ENCODE data around the gene TPCN1.

The TPCN1 gene

DNA sequence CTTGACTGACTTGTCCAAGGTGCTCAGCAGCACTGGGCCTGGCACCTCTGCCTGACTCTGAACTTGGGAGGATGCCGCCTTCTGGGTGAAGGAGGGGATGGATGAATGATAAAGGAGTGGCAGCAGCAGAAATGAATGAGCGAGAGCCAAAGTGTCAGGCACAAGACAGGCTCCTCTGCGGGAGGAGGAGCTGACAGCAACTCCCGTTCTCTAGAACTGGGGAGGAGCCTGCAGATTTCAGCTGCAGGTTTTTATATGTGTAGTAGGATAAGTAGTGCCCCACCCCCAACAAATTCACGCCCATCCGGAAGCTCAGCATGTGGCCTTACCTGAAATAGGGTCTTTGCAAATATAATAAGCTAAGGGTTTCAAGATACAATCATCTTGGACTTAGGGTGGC is 80.5 kb downstream of the TPCN1 start:
- in situ Hi-C loops (cut with HindIII; ENCODE audit: low sequenced_read_pairs): no loop called here

DNA sequence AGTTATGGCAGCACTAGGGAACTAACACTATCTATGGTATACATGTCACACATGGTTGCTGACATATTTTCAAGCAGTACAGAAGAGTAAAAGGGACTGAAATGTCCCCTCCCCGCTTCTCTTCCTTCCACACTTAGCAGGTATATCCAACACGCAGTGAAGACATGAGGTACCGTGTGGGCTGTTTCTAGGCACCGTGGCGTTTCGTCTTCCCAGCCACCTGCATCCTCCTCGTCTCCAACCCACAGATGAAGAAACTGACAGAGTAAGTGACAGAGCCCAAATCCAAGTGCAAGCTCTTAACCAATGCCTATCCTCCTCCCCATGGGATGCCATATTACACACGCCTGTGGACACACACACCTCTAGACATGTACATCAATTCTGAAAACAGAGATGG is 81.2 kb downstream of the TPCN1 start:
- in situ Hi-C loops (cut with HindIII; ENCODE audit: low sequenced_read_pairs): no loop called here

DNA sequence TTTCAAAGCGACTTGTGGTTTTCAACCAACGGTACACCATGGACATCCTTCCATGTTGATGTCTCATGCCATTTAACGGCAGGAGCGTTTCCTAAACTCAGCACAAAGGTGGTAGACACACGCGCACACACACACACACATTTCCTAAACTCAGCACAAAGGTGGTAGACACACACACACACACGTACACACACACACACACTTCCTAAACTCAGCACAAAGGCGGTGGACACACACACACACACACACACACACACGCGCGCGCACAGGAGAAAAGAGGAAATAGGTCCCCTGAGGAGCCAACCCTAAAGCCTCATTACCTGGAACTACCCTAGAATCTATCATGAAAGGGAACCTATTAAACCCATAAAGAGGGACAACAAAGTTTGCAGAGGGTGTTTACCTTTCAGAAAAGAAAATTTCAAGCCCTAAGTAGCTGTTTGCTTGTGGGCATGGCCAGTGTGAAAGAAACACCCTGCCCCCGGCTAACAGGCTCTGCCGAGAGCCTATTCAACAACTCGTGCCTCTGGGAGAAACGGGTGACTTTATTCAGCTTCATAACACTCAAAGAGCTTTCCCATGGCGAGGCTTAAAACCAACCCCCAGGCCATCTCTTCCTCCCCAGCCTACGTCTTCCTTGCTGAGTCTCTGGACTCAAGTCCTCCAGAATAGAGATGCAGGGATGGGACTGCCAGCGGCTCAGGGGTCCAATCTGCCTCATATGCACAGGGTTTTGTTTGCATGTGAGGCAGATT is 81.8 kb downstream of the TPCN1 start:
- in situ Hi-C loops (cut with HindIII; ENCODE audit: low sequenced_read_pairs): no loop called here

DNA sequence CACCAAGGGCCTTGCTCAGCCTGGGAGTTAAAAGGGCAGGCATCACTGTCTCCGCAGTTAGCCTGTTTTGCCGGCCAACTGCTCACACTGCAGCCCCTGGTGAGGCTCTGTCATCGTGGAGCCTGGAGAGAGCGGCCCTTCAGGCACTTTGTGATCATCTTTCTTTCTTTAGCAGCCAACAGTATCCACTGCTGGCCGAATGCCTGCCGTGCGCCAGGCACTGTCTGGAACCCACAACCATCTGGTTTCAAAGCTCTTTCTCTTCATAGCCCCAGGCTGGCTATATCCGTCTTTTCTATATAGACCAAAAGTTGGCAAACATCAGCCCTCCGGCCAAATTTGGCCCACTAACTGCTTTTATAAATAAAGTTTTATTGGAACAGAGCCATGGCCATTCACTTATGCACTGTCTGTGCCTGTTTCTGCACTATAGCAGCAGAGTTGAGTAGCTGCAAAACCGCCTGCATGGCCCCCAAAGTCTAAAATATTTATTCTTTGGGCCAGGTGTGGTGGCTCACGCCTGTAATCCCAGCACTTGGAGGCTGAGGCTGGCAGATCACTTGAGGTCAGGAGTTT is 84.1 kb downstream of the TPCN1 start:
- in situ Hi-C loops (cut with HindIII; ENCODE audit: low sequenced_read_pairs): no loop called here

DNA sequence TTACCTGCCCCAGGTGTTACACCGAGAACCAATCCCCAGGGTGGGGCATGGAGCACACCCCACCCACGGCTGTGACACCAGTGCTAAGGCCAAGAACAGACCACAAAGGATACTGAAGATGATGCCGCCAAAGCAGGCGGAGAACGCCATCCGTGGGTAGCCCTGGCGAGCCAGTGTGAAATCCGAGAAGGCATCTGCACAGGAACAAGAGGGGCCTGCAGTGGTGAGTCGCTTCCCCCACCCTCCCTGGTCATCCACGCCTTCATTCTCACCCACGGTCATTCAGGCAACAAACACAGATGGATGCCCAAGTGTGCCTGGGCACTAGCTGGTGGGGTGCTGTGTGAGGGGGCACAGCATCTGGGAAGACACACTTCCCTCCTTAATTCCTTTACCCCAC is 85.1 kb downstream of the TPCN1 start:
- in situ Hi-C loops (cut with HindIII; ENCODE audit: low sequenced_read_pairs): no loop called here

DNA sequence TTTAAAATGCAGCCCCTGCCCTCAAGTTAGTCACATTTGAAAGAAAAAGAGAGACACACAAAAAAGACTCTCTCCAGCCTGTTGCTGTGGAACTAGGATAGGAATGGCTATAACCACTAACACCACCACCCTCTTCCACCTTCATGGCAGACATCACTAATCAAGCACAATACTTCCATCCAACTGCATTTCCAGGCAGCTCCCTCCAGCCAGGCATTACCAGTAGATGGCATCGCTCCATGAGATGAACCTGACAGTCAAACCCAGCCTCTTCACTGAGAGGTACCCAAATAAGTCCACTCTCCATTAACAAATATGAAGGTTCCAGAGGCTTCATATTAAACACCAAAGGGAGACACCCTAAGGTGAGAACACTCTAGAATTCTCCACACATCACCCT is 89.2 kb downstream of the TPCN1 start:
- in situ Hi-C loops (cut with HindIII; ENCODE audit: low sequenced_read_pairs): no loop called here

DNA sequence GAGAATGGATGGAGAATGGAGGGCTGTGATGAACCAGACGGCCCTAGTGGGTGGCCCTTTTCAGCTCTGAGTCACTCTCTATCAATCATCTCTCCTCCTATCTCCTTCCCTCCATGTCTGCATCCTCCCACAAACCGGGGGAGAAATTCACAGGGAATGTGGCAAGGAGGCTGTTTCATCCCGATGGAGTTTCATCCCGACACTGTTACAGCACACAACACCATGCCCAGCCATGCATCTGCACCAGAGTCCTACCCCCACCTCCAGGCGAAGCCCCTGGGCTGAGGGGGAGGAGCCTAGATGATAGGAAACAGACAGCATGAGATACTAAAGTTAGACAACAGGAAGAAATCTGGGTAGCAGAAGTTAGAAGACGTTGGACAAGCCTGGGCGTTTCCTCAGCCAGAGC is 92.9 kb downstream of the TPCN1 start:
- in situ Hi-C loops (cut with HindIII; ENCODE audit: low sequenced_read_pairs): no loop called here

DNA sequence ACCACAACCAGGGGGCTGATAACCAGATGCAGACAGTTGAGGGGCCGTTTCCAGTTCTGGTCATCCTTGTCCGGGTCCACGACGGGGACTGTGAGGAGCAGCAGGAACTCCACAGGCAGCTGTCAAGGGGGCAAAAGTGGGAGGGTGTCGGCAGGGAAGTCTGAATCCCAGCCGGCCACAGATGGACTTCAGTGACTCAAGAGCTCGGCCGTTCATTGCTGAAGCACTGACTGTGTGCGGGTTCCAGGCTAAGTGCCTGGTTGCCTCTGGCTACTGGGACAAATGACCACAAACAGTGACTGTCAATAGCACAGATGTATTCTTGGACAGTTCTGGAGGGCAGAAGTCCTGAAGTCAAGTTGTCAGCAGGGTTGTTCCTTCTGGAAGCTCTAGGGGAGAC is 94.1 kb downstream of the TPCN1 start:
- in situ Hi-C loops (cut with HindIII; ENCODE audit: low sequenced_read_pairs): no loop called here

DNA sequence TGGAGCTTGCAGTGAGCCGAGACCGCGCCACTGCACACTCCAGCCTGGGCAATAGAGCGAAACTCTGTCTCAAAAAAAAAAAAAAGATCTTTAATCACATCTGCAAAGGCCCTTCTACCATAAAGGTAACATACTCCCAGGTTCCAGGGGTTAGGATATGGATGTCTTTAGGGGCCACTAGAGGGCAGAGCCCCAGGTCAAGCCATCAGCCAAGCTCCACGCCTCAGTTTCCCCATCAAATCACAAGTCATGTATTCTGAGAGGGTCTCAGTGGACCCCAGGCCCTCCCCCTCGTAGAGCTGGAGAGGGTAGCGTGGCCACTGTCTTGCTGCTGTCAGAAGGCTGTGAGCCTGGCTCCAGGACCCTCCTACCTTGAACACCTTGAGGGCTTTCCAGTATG is 94.9 kb downstream of the TPCN1 start:
- in situ Hi-C loops (cut with HindIII; ENCODE audit: low sequenced_read_pairs): no loop called here

DNA sequence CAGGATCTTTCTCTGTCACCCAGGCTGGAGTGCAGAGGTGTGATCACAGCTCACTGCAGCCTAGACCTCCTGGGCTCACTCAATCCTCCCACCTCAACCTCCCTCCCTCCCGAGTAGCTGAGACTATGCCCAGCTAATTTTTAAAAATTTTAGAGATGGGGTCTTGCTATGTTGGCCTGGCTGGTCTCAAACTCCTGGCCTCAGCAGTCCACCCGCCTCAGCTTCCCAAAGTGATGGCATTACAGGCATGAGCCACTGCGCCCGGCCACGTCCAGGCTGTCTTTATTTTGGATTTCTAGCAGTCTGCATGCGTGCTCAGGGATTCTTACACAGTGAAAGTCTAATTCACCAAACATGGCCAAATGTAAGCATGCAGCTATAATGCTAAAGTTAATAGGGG is 95.9 kb downstream of the TPCN1 start:
- in situ Hi-C loops (cut with HindIII; ENCODE audit: low sequenced_read_pairs): no loop called here

DNA sequence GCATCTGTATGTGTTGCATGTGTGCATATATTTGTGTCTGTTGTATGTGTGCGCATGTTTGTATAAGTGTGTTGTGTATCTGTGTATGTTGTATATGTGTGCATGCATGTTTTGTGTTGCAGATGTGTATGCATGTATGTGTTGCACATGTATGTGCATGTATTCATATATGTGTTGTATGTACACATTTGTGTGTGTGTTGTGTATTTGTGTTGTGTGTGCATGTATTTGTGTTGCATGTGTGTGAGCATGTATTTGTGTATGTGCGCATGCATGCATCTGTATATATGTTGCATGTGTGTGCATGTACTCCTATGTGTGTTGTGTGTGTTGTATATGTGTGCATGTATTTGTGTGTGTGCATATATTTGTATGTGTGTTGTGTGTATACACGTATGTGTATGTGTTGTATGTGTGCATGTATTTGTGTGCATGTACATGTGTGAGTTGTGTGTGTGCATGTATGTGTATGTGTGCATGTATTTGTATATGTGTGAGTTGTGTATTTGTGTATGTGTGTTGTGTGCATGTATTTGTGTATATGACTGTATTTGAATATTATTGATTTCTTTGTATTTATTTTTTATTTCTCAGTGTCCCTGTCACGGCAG is 96.9 kb downstream of the TPCN1 start:
- in situ Hi-C loops (cut with HindIII; ENCODE audit: low sequenced_read_pairs): no loop called here

DNA sequence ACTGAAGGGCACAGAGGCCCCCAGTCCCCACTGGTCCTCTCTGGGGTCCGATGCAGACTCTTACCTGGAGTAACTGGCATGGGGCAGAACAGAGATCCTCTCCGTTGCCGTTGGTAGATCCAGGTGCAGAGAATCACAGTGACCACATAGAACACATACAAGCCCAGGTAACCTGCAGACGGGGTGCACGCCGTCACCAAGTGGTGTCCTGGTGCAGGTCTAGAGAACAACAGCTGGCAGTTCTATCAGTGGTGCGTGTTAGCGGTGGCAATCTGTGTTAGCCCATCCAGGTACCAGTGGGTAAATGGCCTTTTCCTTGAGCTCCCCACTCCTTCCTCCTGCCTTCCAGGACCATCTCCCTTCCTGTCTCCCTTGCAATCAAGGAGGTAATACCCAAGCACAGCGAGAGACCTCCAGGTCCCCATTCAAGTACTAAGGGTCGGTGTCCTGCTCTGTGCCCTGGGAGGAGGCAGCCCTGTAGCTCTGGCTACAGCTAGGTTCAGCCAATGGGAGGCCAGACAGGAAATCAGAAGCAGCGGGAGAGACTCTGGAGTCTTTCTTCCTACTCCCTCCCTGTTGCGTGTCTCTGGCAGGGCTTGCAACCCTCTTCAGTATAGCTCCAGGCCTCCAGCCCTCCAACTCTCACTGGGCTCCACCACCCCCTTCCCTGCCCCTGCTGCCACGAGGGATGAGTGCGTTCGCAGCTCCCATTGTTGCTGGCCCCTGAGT is 97.8 kb downstream of the TPCN1 start:
- in situ Hi-C loops (cut with HindIII; ENCODE audit: low sequenced_read_pairs): no loop called here

DNA sequence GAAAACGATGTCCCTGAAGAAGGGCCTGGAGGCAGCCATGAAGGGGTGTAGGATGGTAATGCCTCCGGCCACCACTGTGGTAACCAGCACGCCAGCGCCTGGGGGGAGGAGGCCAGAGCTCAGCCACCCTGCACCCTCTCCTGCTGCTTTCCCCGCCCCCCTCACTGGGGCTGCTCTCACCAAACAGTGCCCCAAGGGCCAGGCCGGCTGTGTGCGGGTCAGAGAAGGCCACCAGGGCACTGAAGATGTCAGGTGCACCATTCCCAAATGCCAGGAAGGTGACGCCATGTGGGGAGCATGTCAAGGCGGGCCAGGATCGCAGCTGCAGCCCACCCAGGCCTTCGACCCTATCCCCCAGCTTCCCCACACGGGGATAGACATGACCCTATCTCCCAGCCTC is 99.1 kb downstream of the TPCN1 start:
- in situ Hi-C loops (cut with HindIII; ENCODE audit: low sequenced_read_pairs): no loop called here

DNA sequence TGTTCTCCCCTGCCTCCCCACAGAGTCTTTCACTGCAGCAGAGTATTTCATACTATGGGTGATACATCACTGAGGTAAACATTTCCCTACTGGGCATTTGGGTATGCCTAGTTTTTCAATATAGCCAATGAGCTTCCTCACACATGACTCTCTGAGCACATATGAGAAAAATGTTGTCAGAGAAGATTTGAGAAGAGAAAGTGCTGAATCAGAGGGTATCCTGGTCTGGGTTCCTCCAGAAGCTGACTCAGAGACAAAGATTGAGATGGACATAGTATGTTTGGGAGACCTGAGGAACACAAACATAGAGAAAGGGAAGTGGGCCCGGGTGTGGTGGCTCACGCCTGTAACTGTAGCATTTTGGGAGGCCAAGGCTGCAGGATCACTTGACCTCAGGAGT is 101.1 kb downstream of the TPCN1 start:
- in situ Hi-C loops (cut with HindIII; ENCODE audit: low sequenced_read_pairs): no loop called here

DNA sequence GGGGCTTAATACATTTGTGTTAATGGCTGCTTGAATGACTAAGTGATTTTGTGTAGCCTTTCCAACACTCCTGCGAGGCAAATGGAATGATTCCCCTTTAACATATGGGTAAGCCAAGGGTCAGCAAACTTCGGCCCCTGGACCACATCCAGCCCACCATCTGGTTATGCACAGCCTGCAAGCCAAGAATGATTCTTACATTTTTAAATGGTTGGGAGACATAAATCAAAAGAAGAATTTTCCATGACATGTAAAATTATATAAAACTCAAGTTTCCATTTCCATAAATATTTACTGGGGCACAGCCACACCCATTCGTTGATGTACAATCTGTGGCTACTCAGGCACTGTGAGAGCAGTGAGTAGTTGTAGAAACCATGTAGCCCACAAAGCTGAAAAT is 104.7 kb downstream of the TPCN1 start:
- in situ Hi-C loops (cut with HindIII; ENCODE audit: low sequenced_read_pairs): no loop called here

DNA sequence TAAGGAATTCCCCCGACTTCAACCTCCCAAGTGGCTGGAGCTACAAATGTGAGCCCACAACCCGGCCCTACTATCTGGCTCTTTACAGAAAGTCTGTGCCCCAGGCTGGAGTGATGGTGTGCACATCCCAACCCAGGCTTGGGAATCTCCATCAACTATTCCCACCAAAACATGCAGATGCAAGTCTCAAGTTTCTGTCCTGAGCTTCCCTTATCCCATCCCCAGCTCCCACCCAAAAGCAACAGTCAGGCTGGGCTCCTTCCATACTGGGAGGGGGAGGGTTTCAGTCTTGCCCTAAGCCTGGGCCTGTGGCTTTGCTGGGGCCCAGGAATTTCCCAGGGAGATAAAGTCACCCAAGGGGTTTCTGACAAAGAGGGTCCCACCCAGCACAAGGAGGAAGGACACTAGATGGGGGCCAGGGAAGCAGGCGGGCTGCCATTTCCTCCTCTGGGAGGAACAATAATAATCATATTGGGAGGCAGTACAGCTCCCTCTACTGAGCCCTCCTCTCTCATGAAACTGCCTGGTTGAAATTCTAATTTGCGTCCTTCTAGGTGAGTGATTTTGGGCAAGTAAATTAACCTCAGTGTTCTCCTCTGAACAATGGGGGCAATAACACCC is 105.6 kb downstream of the TPCN1 start:
- in situ Hi-C loops (cut with HindIII; ENCODE audit: low sequenced_read_pairs): no loop called here

DNA sequence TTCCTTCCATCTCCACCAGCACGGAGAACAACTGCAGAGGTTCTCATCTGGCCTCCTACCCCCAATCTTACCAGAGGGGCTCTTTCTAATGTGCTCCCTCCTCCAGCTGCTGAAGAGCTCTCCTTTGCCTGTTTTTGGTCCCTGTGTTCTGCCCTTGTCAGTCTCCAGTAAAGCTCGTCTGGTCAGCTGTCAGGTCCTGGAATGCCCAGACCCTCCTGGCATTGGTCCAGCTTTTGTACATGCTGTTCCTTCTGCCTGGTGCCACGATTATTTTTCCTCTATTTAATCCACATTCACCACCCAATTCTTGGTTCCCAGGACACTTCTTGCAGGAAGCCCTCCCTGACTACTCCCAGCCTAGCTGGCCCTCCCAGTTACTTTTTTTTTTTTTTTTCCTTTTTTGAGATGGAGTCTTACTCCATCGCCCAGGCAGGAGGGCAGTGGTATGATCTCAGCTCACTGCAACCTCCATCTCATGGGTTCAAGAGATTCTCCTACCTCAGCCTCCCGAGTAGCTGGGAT is 107.2 kb downstream of the TPCN1 start:
- in situ Hi-C loops (cut with HindIII; ENCODE audit: low sequenced_read_pairs): no loop called here

DNA sequence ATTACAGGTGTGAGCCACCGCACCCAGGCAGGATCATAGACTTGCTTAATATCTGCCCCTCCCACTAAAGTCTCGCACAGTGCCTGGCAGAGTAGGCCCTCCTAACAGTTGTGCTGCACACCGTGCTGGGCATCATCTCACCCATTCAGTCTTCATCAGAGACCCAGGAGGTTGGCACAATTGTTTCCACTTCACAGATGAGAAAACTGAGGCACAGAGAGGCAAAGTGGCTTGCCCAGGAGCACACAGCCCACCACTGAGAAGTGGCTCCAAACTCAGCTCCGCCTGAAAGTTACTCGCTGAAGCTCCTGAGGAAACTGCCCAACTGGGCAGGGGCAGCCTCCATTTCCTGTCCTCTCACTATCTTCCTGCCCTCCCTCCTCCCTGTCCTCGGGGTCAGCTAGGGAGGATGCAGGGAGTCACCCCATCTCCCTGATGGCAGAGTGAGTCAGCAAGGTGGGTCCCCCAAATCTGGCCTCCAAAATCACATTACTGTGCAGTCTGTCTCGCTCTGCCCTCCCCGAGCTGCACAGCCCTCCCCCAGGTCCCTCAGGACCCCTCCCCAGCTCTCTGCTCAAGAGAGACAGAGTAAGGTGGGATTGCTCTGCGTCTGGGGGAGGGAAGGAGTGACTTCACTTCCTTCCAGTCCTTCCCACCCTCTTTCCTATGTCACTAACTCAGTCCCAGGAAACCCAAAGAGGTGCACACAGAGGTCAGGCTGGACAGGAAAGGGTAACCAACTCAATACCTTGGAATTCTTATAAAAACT is 107.9 kb downstream of the TPCN1 start:
- in situ Hi-C loops (cut with HindIII; ENCODE audit: low sequenced_read_pairs): no loop called here

DNA sequence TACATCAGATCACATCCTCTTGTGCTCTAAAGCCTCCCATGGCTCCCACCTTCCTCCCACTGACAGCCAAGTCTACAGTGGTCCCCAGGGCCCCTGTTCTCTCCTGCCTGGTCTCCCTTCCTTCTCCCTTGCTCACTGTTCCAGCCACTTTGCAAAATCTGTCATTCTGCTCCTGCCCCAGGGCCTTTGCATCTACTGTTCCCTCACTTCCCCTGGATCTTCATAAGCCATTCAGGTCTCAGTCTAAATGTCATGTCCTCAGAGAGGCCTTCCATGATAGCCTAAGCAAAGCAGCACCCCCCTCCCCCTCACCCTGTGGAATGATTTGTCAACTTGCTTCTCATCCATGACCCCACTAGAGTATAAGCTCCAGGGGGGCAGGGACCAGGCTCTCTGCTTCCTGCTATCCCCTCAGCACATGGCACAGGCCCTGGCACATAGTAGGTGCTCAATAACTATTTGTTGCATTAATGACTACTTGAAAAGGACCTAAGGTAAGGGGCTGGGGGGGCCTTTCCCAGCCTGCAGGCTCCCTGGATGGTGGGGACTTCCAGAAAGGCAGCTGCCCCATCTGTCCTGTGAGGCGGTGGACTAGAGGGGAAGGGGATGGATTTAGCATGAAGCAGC is 108.6 kb downstream of the TPCN1 start:
- in situ Hi-C loops (cut with HindIII; ENCODE audit: low sequenced_read_pairs): loop anchor here (5.0 kb wide), 2 partner anchors 38 to 77 kb away; no protein-coding TSS in a partner anchor

DNA sequence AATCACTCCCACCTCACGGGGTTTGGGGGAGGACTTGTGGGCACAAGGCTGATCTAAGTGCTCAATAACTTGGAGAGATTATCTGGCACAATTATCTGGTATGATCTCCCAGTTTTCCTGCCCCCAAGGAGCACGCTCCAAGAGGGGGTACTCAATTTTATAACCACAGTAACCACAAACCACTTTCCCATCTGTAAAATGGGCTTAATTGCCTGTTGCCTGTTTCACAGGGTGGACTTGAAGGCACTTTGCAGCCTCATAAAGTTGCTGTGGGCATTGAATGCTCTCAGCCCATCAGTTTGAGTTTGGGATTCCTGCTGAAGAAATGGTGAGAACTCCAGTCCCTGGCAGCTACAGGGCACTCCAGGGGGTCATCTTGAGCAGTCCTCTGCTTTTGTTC is 109.2 kb downstream of the TPCN1 start:
- in situ Hi-C loops (cut with HindIII; ENCODE audit: low sequenced_read_pairs): loop anchor here (5.0 kb wide), 2 partner anchors 38 to 77 kb away; no protein-coding TSS in a partner anchor

All from endothelial cell of hepatic sinusoid (primary cell).